GM18498 (cell line): ENCODE results near the gene UST.

Experiments
- ATAC-seq: cut with Tn5 transposase; IDR thresholded peaks from one replicate; pipeline ENCODE4 v1.9.1; 2021; ENCODE audit warnings: mild to moderate bottlenecking, moderate library complexity; ENCODE audit not compliant: unreplicated experiment

UST gene

DNA sequence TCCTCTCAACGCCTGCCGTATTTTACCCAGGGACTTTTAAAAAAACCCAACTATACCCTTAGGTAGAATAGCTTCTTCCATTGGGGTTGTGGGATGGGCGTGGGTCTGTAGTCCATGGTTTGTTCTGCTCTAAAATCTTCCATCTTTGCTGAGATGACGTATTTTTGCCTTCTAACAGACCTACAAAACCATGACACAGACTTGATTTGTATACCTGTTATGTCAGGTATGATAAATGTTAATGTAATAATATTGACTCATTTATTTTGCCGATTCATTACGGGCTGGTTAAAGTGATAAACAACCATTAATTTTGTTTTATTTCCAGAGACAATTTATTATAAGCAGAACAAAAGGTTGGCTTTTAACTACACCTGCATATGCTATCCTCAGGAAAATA, 48.7 kb downstream of the UST start:
- no peak for ATAC-seq

GRCh38 chr6:148799647-148800046, 52.8 kb downstream of the UST start:
- no peak for ATAC-seq

GRCh38 chr6:148800536-148800935, 53.7 kb downstream of the UST start:
- no peak for ATAC-seq

DNA sequence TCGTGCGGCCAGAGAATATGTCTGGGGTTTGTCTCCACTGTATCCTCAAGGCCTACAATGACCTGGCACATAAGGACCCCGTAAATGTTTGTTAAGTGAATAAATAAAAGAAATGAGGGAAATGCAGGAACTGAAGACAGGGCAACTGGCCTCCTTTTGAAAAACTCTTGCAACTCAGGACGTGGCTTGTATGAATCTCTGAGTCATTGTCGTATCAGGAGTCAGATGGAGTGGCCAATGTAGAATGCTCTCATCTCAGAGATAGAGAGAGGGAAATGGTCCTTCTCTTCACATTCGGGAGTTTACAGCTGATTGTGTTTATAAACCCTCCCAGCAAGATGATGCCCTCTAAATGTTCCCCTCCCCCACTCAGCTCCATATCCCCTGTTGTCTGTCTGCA, 57.1 kb downstream of the UST start:
- no peak for ATAC-seq

- ATAC-seq: no peak
Measured at GRCh38 chr6:148805777-148806176, 58.9 kb downstream of the UST start.

GRCh38 chr6:148807784-148808183, 61.0 kb downstream of the UST start:
- no peak for ATAC-seq

DNA sequence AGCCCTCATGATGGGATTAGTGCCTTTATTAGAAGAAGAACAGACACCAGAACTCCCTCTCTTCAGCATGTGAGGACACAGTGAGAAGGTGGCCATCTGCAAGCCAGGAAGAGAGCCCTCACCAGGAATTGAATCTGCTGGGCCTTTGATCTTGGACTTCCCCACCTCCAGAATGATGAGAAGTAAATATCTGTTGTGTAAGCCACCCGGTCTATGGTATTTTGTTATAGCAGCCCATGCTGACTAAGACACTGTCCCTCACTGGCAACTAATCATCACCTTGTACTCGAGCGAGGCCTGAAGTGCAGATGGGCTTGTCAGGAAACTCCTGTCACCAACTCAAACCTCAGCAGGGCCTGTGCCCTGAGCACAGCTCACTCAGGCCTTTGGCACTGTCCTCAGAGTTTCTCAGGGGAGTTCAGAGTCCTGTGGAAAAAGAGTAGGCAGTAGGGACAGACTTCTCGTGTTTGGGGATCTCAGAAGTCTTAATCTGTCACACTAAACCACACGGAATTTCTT, 62.0 kb downstream of the UST start:
- ATAC-seq: no peak

GRCh38 chr6:148811459-148811858, 64.6 kb downstream of the UST start:
- no peak for ATAC-seq

DNA sequence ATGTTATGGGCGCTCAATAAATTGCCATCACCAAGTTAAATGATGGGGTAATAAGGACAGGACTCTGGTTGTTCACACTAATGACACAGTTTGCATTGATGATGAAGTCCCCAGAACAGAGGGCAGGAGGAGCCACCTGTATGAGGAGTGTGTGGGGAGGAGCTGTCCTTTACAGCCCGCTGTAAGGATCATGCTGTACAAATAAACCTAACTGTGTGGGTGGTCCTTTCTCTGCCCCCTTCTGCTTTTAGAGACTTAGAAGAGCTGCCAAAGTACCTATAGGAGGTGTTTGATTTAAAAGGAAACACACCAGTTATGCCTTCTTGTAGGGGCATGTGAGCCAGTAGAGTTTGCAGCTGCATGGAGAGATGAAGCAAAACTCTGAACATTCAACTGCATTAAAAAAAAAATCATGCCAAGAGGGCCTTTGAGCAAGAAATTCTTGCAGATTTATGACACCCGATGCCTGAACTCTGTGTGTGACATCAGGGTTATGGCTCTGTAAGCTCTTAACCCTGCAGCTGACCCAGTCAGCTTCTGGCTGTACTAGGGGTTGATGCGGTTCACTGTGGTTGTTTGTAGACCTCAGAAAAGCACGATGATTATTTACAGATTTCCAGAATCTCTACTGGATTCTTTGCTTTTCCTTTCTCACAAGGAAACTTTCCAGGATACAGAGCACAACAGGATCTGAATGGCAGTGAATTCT, 67.4 kb downstream of the UST start:
- ATAC-seq: no peak

DNA sequence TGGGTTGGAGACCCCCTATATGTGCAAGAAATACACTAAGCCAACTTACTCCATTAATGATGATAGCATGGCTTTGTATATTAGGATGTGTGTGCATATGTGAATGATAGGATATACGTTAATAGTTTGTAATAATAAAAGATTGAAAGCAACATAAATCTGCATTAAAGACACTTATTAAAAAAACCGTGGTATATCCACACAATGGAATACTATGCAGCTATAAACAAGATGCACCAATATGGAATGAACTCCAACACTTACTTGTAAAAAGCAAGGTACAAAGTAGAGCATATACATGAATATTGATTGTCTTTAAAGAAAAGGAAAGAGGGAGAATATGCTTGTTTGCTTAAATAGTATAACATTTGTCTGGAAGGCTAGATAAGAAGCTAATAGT, 68.0 kb downstream of the UST start:
- ATAC-seq: no peak

- ATAC-seq: no peak
Measured at GRCh38 chr6:148816117-148816516, 69.3 kb downstream of the UST start.

DNA sequence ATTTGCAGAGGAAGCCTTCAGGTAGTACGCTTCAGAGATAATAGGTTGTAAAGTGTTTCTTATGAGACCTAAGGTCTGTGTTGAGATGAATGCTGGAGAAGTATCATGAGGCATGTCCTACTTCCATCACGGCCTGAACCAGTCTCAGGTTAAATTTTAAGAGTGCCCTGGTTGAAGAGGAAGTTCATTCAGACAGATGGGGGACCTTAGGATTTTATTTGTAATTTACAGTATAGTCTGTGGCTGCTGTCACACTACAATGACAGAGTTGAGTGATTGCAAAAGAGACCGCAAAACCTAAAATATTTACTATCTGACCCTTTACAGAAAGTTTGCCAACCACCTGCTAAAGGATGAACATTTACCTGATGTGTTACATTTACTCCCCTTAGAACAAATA, 70.9 kb downstream of the UST start:
- ATAC-seq: no peak

- no peak for ATAC-seq
Measured at GRCh38 chr6:148818939-148819575, 72.2 kb downstream of the UST start.

GRCh38 chr6:148819852-148820251, 73.0 kb downstream of the UST start:
- no peak for ATAC-seq

DNA sequence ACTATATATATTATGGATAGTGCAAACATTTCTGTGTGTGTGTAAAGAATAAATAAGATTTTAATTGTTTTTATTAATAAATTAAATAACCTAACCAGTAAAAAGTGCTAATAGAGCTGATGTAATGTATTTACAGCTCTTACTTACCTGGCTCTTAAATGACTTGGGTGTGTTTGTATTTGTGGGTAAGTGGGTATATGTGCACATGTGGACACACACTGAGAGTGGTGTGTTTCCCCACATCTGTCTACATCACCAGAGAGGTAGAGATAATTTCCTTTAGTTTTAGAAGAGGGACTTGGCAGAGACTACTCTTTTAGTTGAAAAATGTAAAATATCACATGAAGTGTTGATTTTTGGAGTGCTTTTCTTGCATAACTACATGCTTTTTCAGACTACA, 76.0 kb downstream of the UST start:
- ATAC-seq: no peak

GRCh38 chr6:148824291-148824690, 77.5 kb downstream of the UST start:
- ATAC-seq: no peak

DNA sequence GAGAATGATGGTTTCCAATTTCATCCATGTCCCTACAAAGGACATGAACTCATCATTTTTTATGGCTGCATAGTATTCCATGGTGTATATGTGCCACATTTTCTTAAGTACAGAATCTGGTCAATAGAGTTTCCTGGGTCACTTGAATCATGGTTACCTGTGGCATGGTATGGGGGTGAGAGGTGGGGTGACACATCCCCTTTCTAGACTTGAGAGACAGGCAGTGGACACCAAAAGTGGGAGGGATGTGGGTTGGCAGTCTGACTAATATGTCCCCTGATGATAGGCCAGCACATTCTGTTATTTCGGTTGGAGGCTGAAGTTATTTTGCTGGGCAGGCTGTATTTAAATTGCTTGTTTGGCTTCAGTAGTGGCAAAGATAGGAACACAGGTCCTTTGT, 78.1 kb downstream of the UST start:
- ATAC-seq: no peak

DNA sequence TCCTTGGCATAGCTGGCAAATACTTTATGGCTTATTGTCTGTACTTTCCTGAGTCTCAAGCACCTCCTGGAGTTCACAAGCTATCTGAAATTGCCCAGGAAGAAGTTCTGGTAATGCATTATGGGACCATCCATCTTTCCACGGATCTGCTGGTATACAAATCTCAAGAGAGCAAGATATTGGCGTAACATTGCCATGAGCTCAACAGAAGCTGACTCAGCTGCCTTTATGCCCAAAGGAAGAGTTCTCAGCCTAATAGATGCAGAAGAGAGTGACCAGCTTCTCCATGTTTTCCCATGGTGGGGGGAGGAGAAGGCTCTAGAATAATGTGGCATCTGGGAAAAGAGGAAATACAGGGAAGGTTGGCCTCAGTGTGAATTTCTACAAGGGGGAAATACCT, 78.7 kb downstream of the UST start:
- ATAC-seq: no peak

DNA sequence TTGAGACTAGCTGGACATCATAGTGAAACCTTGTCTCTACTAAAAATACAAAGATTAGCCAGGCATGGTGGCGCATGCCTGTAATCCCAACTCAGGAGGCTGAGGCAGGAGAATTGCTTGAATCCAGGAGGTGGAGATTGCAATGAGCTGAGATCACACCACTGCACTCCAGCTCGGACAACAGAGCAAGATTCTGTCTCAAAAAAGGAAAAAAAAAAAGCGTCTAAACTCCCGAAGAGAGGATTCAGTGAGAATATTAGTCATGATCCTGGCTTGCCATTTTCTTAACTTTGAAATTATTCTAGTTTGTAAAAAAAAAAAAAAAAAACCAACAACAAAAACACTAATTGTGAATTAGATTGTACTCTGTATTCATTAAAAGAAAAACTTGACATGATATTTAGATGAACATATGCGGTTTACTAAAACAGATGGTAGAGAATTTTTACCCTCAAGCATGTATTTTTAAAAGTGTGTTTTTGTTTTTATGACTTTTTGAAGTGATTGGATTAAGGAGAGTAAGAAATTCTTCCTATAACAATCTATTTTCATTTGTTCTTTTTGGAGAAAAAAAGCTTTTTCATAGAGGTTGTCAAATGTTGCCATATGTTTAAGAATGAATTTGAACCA, 80.7 kb downstream of the UST start:
- no peak for ATAC-seq

DNA sequence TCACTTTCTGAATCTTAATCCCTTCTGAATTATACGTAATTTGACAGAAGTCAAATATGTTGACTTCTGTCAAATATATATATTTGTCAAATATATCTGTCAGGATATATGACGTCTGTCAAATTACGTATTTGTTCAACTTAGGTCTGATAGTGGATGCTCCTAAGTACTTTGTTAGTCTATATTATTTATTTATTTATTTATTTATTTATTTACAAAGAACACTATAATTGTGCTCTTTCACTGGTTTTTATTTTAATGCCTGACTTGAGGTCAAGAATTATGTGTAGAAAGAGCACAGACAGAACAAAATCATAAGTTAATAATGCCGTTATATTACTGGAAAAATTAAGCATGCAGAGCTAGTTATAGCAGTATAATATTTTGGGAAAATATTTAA, 81.2 kb downstream of the UST start:
- no peak for ATAC-seq

GRCh38 chr6:148829415-148830101, 82.7 kb downstream of the UST start:
- ATAC-seq: no peak

DNA sequence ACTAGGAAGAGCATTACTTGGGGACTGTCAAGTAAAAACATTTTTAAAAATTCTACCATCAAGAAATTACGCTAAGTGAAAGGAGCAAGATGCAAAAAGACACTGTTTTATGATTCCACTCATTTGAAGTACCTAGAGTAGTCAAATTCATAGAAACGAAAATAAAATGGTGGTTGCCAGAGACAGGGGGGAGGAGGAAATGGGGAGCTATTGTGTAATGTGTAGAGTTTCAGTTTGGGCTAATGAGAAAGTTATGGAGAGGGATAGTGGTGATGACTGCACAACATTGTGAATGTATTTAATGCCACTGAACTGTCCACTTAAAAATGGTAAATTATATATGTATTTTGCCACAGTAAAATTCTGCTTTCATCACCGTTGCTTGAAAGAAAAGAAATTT, 83.8 kb downstream of the UST start:
- ATAC-seq: no peak
